CD4-positive, alpha-beta T cell treated with Interleukin-2 at 100 ng/mL for 4 hours (primary cell): ENCODE data around the gene PARP14.
"Not testable (repeated sequence)": the region's sequence is repeated elsewhere in the genome, so short reads cannot be mapped to it uniquely, and the experiment has no call there.

Experiments
- DNase-seq: peaks from one replicate; pipeline ENCODE4 v3.0.0-alpha.2; 2020; ENCODE audit warnings: low spot score

PARP14 gene

DNA sequence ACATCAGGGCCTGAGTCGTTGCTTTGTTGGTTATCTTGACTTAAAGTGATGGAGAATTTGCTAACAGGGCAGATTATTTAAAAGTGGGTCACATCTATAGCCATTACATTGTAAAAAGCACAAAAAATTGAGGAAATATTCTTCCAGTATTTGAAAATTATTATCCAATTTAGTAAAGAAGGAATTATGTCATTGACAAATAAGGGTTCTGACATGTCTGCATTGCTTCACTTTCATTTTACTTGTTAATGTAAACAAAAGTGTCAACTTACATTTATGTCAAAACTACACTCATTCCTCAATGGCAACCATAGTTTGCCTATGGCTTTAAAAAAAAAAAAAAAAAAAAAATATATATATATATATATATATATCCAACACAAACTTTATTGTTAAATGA is 3.4 kb upstream of the PARP14 start:
- DNase-seq: no peak

GRCh38 chr3:122678506-122678905 is 2.1 kb upstream of the PARP14 start:
- DNase-seq: no peak

- peak; percentile 87 for DNase-seq
Observed at GRCh38 chr3:122679085-122679881, 1.4 kb upstream of the PARP14 start.

- no peak for DNase-seq
Observed at GRCh38 chr3:122679882-122680474, 661 bp upstream of the PARP14 start.

GRCh38 chr3:122681284-122681973 is 790 bp downstream of the PARP14 start:
- no peak for DNase-seq

- no peak for DNase-seq
Observed at GRCh38 chr3:122681974-122682409, 1.4 kb downstream of the PARP14 start.

- peak; percentile 21 for DNase-seq
Observed at GRCh38 chr3:122682778-122683411, 2.3 kb downstream of the PARP14 start.

GRCh38 chr3:122687298-122687697 is 6.7 kb downstream of the PARP14 start:
- no peak for DNase-seq

DNA sequence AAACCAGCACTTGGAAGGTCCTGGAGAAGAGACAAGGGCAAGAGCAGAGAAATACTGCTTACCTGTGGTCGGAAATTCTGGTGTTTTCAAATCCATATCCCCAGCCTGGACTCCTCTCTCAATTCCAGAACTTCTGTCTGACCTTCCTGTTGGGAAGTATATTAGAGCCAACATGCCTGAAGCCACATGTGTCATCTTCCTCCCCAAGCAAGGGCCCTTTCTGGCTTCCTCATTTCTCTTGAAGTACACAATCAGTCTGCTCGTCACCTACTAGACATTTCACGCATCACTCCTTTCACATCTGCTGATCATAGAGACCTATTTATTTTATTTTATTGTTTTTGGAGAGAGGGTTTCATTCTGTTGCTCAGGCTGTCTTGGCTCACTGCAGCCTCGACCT is 8.4 kb downstream of the PARP14 start:
- DNase-seq: no peak

DNA sequence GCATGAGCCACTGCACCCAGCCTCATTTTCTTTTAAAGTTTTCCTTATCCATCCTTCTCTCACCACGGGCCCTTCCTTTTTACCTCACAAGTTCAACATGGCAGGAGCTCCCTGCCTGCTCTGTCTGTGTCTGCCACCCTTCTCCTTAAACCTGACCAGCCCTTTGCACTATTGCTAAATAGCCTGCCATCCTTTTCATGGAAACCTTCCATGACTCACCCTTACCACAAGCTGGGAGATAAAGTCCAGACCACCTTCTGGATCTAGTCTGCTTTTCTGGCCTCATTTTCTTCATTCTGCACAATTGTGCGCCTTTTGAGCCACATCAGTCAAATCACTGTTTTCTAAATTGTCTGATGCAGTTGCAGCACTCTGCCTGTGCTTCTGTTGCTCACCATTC is 8.9 kb downstream of the PARP14 start:
- no peak for DNase-seq

DNA sequence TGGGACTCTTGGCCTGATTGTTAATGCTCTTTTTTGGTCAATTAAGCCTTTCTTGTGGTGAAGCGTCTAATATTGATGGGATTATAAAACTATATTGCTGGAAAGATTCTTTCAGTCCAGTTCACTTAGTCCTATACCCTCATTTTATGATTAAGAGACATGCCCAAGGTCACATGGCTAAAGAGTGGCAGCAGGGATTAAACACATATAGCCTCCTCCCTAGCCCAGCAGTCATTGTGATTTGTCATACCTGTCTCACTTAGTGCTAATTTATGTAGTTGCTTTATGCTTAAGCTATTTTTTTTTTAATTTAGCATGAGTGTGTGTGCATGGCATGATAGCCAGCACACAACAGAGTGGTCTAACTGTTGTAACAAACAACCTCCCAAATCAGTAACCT is 9.5 kb downstream of the PARP14 start:
- DNase-seq: no peak

GRCh38 chr3:122691195-122691594 is 10.6 kb downstream of the PARP14 start:
- no peak for DNase-seq

DNA sequence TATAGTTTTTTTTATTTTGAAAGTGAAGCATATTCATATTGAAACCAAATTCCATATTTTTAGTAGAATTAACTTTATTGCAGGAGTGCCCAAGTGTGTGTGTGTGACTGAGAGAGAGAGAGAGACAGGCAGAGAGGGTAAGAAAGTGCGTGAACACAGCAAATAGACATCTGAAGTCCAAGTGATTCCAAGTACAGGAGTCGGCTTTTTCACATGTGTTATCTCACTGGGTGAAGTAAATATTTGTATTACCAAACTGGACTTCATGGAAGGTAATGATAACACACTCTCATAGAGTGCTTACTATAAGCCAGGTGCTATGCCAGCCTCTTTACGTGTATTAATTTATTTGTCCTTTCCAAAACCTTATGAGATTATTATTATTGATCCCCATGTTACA is 12.0 kb downstream of the PARP14 start:
- no peak for DNase-seq

GRCh38 chr3:122694966-122695365 is 14.3 kb downstream of the PARP14 start:
- no peak for DNase-seq

- no peak for DNase-seq
Observed at GRCh38 chr3:122695927-122696561, 15.4 kb downstream of the PARP14 start.

GRCh38 chr3:122697952-122698620 is 17.4 kb downstream of the PARP14 start:
- DNase-seq: no peak

DNA sequence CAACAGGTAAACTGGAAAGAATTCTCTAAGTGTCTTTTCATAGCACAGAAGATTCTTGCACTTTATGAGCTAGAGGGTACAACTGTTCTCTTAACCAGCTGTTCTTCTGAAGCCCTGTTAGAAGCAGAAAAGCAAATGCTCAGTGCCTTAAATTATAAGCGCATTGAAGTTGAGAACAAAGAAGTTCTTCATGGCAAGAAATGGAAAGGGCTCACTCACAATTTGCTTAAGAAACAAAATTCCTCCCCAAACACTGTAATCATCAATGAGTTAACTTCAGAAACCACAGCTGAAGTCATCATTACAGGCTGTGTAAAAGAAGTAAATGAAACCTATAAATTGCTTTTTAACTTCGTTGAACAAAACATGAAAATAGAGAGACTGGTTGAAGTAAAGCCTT is 19.6 kb downstream of the PARP14 start:
- DNase-seq: no peak

DNA sequence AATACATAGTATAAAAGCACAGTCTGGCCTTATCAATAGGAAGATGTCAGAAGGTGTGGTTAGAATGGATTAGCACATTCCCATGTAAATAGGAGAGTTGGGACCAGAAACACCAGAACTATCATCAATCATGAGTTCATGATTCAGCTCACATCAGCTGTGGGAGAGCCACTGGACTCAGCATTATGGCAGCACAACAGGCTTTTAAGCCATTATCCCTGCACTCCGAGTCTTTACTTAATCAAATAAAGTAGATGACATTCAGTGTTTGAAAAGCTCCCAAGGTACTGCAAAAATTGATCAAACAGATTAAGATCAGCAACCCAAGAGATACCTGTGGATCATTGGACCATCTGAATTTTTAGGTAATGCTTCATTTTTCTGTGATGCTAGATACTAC is 24.7 kb downstream of the PARP14 start:
- DNase-seq: no peak

- not testable (repeated sequence) for DNase-seq
Observed at GRCh38 chr3:122710616-122711251, 30.1 kb downstream of the PARP14 start.

DNA sequence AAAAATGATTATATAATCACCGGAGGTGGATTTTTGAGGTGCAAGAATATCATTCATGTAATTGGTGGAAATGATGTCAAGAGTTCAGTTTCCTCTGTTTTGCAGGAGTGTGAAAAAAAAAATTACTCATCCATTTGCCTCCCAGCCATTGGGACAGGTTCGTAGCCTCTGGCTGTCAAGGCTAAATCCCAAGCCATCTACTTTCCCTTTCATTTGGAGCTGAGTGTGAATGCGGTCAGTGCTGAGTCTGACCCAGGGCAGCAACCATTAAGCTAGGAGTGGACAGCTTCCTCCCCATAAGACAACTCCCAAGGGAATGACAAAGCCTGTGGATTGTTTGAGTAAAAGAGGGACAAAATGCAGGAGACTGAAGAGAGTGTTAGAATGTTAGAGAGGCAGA is 33.6 kb downstream of the PARP14 start:
- DNase-seq: no peak

- no peak for DNase-seq
Observed at GRCh38 chr3:122716667-122717066, 36.0 kb downstream of the PARP14 start.
